Caco-2 (cell line): Measurements from ENCODE around the gene CCT8. TPM values are rescaled to one million over a fixed set of nuclear protein-coding genes. Genes with fewer than 3 reads are reported as not detected.

Experiments
- BruUV-seq: library from RNA; stranded (reverse); fragments of 400-500 nt; replicated peaks from 2 replicates; lab custom pipeline; 2021; lab: Mats Ljungman, UMichigan
- CTCF ChIA-PET: fragments of 300-600 bp; sonication (Branson Sonifier 250); formaldehyde crosslinking; loops from one replicate; lab custom pipeline; 2022; ENCODE audit warnings: antibody characterized with exemption; lab: Charles Lee
- POLR2A ChIA-PET: fragments of 300-600 bp; sonication (Branson Sonifier 250); formaldehyde crosslinking; loops from one replicate; lab custom pipeline; 2022; ENCODE audit warnings: antibody characterized with exemption; lab: Charles Lee
- DNase-seq, 2 experiments: peaks; one replicate each; pipeline versions ENCODE4 v3.0.0 to v3.0.0-alpha.2; 2020 to 2022
- H3K27me3 ChIP-seq: replicated peaks from 2 replicates; pipeline ENCODE4 v1.6.0; 2011; ENCODE audit warnings: low read length; ENCODE audit not compliant: control insufficient read depth, insufficient read depth
- H3K36me3 ChIP-seq: 2 replicates; pipeline ENCODE4 v1.5.1; 2011; ENCODE audit warnings: low read length; ENCODE audit not compliant: control insufficient read depth, insufficient read depth
- H3K4me1 ChIP-seq: fragments of 250-450 bp; sonication (Bioruptor Pico); 2 replicates; pipeline ENCODE4 v1.5.1; 2020; ENCODE audit warnings: mild to moderate bottlenecking
- H3K4me3 ChIP-seq: 2 replicates; pipeline ENCODE4 v1.5.1; 2011; ENCODE audit warnings: low read depth, mild to moderate bottlenecking, control low read depth, low read length
- H3K9me3 ChIP-seq: fragments of 250-450 bp; sonication (Bioruptor Pico); 2 replicates; pipeline ENCODE4 v1.5.1; 2020; ENCODE audit warnings: mild to moderate bottlenecking, moderate library complexity
- H3K27ac Mint-ChIP-seq: one replicate; pipeline ENCODE4 v1.8.0; 2022; ENCODE audit warnings: mixed read lengths; ENCODE audit not compliant: unreplicated experiment
- H3K27me3 Mint-ChIP-seq: one replicate; pipeline ENCODE4 v1.8.0; 2022; ENCODE audit warnings: mixed read lengths; ENCODE audit not compliant: insufficient read depth, unreplicated experiment
- H3K36me3 Mint-ChIP-seq: one replicate; pipeline ENCODE4 v1.8.0; 2022; ENCODE audit warnings: mild to moderate bottlenecking, mixed read lengths; ENCODE audit not compliant: insufficient read depth, unreplicated experiment
- H3K4me1 Mint-ChIP-seq: one replicate; pipeline ENCODE4 v1.8.0; 2022; ENCODE audit warnings: low read depth, mixed read lengths; ENCODE audit not compliant: unreplicated experiment
- H3K4me3 Mint-ChIP-seq: one replicate; pipeline ENCODE4 v1.8.0; 2022; ENCODE audit warnings: mild to moderate bottlenecking, moderate library complexity, mixed read lengths; ENCODE audit not compliant: unreplicated experiment
- H3K9me3 Mint-ChIP-seq: one replicate; pipeline ENCODE4 v1.8.0; 2022; ENCODE audit warnings: mixed read lengths; ENCODE audit not compliant: unreplicated experiment
- intact Hi-C: fragments of 100-400 bp; cut with micrococcal nuclease; formaldehyde crosslinking; loops from one replicate; pipeline ENCODE4 v1.10.0; 2022; ENCODE audit not compliant: unreplicated experiment
- total RNA-seq: library from RNA; stranded (reverse); gene quantifications from 2 replicates; pipeline ENCODE4 v1.2.3, GENCODE V29; 2022
- TF ChIP-seq, protein P1 (sequence below), 2 experiments: fragments of 200-600 bp in 1 of 2; IDR thresholded peaks; 1 replicate in 1 of 2; 2 replicates in 1 of 2; pipeline versions ENCODE4 v1.5.1 to v1.8.0; 2011 to 2022; ENCODE audit warnings: antibody characterized with exemption in 1 of 2, control low read depth in 1 of 2, inconsistent platforms in 1 of 2, low read depth in 1 of 2, low read length in 1 of 2, mild to moderate bottlenecking in 1 of 2, moderate library complexity in 1 of 2; ENCODE audit not compliant: insufficient read depth in 1 of 2, severe bottlenecking in 1 of 2, unreplicated experiment in 1 of 2

The CCT8 gene
- total RNA-seq, 1 experiment from 2014 or later = 269 TPM

DNA sequence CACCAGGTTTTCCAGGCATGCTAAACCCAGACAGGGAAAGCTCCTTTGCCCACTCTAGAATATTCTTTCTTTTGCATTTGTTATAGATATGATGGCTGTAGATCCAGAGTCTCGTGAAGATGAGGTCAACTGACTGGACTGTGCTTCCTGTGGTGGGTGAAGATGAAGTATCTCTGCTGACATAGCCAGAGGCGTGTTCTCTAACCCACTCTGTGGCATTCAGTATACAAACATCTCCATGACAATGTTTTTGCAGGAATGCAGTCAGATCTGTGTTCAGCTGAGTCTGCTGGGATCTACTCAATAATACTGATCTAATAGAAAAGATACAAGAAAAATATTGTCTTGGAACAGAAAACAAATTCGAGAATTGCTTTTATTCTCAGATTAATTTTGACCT, 65.6 kb downstream of the CCT8 start:
- no peak for DNase-seq
- Histone ChIP-seq H3K4me3 (no peak overlapping the region), H3K36me3 (no peaks in the 10 kb centered on the region), H3K9me3 (no peaks in the 10 kb centered on the region), H3K27me3 (no peaks in the 10 kb centered on the region), H3K4me1 (no peaks in the 10 kb centered on the region)
- Mint-ChIP-seq H3K27ac (no peak overlapping the region), H3K27me3 (no peaks in the 10 kb centered on the region), H3K4me1 (no peaks in the 10 kb centered on the region), H3K4me3 (no peak overlapping the region), H3K36me3 (peaks cover 14% of the 10 kb centered on the region), H3K9me3 (no peaks in the 10 kb centered on the region)
- TSS peak; percentile 23 for BruUV-seq
- POLR2A ChIA-PET = interaction anchor here (1.7 kb wide), 1 partner anchor 15 kb away, joined by 6 read pairs; the partner anchor contains the start of gene LTN1
- TF ChIP-seq, protein P1, sequence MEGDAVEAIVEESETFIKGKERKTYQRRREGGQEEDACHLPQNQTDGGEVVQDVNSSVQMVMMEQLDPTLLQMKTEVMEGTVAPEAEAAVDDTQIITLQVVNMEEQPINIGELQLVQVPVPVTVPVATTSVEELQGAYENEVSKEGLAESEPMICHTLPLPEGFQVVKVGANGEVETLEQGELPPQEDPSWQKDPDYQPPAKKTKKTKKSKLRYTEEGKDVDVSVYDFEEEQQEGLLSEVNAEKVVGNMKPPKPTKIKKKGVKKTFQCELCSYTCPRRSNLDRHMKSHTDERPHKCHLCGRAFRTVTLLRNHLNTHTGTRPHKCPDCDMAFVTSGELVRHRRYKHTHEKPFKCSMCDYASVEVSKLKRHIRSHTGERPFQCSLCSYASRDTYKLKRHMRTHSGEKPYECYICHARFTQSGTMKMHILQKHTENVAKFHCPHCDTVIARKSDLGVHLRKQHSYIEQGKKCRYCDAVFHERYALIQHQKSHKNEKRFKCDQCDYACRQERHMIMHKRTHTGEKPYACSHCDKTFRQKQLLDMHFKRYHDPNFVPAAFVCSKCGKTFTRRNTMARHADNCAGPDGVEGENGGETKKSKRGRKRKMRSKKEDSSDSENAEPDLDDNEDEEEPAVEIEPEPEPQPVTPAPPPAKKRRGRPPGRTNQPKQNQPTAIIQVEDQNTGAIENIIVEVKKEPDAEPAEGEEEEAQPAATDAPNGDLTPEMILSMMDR (IDR thresholded peaks at IDR 0.05; ENCODE audit: insufficient read depth in 1 of 2, low read depth in 1 of 2, low read length in 1 of 2, severe bottlenecking in 1 of 2, unreplicated experiment in 1 of 2) = no peak
- CTCF ChIA-PET = no interaction called here
- intact Hi-C loops = no loop called here

DNA sequence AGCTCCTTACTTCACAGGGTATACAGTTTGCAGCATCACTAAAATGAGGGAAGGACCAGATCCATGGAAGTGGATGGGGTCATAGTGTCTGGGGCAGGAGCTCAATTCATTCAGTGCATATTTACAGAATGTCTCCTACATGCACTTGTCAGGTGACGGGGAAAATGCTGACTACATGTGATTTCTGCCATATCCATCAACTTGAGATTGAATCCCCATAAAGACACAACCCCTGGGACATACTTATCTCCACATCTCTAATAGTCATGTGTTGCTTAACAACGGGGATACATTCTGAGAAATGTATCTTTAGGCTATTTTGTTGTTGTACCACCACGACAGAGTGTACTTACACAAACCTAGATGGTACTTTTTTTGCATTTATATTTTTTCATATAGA, 66.3 kb downstream of the CCT8 start:
- H3K36me3 Mint-ChIP-seq = peaks cover 19% of the 10 kb centered on the region
- BruUV-seq = no TSS peak
- no peaks in the 10 kb centered on the region for H3K4me1 Mint-ChIP-seq
- ChIA-PET CTCF (no interaction called here), POLR2A (interaction anchor here (1.7 kb wide), 1 partner anchor 14 kb away, joined by 6 read pairs; the partner anchor contains the start of gene LTN1)
- no peak for DNase-seq
- TF ChIP-seq, protein P1 (IDR thresholded peaks at IDR 0.05; ENCODE audit: insufficient read depth in 1 of 2, low read depth in 1 of 2, low read length in 1 of 2, severe bottlenecking in 1 of 2, unreplicated experiment in 1 of 2) = no peak
- Histone ChIP-seq H3K4me3 (no peak overlapping the region), H3K27me3 (no peaks in the 10 kb centered on the region), H3K9me3 (no peaks in the 10 kb centered on the region), H3K36me3 (no peaks in the 10 kb centered on the region), H3K4me1 (no peaks in the 10 kb centered on the region)
- H3K9me3 Mint-ChIP-seq = no peaks in the 10 kb centered on the region
- intact Hi-C loops = no loop called here
- H3K27me3 Mint-ChIP-seq = no peaks in the 10 kb centered on the region
- H3K4me3 Mint-ChIP-seq = no peak overlapping the region
- H3K27ac Mint-ChIP-seq = no peak overlapping the region

Other genes with a start within 250 kb of the CCT8 start
- 25.4 TPM in 2 replicates for gene LTN1, start 80.8 kb downstream of the CCT8 start, total RNA-seq
- gene RWDD2B, start 54.3 kb downstream of the CCT8 start, total RNA-seq = 13.1 and 16.9 TPM in 2 replicates
- gene USP16, start 49.0 kb downstream of the CCT8 start, total RNA-seq = 24.2 and 27.0 TPM in 2 replicates
- 8.2 and 9.9 TPM in 2 replicates for gene MAP3K7CL, start 57.0 kb upstream of the CCT8 start, total RNA-seq
- gene BACH1, start 225.3 kb upstream of the CCT8 start, total RNA-seq = 54.0 and 65.2 TPM in 2 replicates